Umbilical cord (tissue), 2 donors: ENCODE measurements around the gene TATDN2. TPM values are rescaled to one million over a fixed set of nuclear protein-coding genes. Genes with fewer than 3 reads are reported as not detected.
A peak's percentile ranks its signal among the peaks of the same experiment; 100 is the strongest.
"Not testable (repeated sequence)": the region's sequence is repeated elsewhere in the genome, so short reads cannot be mapped to it uniquely, and the experiment has no call there.

Source experiments
- DNase-seq: peaks from one replicate; pipeline ENCODE4 v3.0.0-alpha.2; 2015; ENCODE audit warnings: low spot score
- total RNA-seq: library from RNA; depleted of rRNA; stranded (reverse); fragments of >200 nt; gene quantifications from one replicate; pipeline ENCODE4 v1.2.3, GENCODE V29; 2014; ENCODE audit warnings: low replicate concordance; ENCODE audit not compliant: insufficient read depth

TATDN2 gene
- total RNA-seq, 1 donor from 2014 or later = 12.5 TPM

DNA sequence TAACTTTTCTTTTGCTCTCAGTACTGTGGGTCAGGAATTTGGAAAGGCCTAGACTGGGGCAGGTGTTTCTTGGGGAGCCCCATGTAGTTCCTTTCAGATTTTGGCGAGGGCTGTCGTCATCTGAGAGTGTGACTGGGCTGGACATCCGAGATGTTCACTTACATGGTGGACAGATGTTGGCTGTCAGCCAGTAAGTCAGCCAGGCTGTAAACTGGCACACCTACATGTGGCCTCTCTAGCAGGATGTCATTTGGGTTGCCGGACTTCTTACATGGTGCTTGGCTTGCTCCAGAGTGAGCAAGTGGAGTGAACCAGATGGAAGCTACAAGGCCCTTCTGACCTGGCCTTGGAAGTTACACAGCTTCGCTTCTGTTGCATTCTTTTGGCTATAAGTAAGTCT lies 20.7 kb downstream of the TATDN2 start:
- no peak for DNase-seq

DNA sequence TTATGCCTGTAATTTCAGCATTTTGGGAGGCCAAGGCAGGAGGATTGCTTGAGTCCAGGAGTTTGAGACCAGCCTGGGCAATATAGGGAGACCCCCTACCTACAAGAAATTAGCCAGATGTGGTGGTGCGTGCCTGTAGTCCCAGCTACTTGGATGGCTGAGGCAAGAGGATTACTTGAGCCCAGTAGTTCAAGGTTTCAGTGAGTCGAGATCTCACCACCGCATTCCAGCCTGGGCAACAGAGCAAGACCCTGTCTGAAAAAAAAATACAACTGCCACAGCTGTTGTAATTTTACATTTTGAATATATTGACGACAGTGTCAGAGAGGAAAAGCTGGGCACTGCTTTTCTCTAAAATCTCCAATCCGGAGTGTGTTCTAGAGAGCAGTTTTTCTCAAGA lies 21.2 kb downstream of the TATDN2 start:
- no peak for DNase-seq

DNA sequence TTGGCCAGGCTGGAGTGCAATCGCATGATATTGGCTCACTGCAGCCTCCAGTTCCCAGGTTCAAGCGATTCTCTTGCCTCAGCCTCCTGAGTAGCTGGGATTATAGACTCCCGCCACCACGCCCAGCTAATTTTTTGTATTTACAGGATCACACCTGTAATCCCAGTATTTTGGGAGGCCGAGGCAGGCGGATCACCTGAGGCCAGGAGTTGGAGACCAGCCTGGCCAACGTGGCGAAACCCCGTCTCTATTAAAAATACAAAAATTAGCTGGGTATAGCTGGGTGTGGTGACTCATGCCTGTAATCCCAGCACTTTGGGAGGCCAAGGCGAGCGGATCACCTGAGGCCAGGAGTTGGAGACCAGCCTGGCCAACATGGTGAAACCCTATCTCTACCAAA lies 24.2 kb downstream of the TATDN2 start:
- not testable (repeated sequence) for DNase-seq

DNA sequence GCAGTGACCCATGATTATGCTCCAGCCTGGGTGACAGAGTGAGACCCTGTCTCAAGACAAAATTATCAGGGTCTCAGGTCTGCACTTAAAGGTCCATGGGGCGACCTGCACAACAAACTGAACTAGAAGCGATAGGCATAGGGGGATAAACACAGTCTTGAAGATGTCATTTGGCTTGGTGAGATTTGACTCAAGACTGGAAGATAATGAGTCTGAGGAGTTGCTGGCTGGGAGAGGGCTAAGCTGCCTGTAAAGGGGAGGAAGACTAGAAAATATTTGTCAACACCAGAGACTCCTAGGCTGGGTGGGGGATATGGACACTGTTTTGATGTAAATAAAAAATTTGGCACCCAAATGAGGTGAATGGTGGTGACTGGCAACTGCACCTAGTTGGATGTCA lies 24.7 kb downstream of the TATDN2 start:
- DNase-seq = no peak

DNA sequence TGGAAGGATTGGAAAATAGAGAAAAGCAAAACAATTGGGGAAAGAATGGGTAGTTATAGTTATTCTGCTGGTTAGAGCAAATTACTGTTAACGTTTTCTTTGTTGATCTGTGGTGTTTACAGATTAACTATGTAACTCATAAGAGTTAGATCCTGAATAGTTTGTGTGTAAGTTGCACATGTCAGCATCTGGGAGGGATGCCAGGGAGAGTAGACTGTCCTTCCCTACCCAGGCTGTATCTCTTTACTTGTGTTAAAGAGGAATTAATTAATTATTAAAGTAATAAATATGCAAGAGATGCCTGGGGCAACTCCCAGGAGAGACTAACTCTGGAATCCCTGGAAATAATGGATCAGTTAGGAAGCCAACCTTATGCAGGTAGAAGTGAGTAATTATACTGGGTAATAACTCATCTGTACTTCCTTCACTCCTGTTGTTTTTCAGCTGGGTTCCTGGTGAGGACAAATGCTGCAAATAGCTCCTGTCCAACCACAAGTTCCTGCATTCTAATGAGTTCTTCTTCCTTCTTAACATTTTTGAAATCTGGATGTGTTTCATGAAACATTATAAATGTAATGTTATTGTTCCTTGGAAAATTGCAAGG lies 25.5 kb downstream of the TATDN2 start:
- DNase-seq = no peak

DNA sequence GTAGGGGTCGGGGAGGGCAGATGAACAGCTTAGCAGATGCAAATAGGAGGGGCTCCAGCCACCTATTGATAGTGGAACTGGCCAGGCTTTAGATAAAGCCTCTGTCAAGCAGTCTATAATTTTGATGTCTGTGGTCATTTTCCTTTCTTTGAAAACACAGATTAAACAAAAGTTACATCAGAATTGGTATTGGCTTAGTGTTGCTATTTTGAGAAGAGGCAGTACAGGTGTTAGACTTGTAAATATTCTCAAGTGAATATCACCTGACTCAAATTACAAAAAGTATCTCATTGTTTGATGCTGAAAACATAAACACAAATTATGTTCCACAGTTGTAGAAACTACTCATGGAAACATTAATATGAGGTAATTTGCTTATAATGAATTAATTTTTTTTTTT lies 26.3 kb downstream of the TATDN2 start:
- no peak for DNase-seq

DNA sequence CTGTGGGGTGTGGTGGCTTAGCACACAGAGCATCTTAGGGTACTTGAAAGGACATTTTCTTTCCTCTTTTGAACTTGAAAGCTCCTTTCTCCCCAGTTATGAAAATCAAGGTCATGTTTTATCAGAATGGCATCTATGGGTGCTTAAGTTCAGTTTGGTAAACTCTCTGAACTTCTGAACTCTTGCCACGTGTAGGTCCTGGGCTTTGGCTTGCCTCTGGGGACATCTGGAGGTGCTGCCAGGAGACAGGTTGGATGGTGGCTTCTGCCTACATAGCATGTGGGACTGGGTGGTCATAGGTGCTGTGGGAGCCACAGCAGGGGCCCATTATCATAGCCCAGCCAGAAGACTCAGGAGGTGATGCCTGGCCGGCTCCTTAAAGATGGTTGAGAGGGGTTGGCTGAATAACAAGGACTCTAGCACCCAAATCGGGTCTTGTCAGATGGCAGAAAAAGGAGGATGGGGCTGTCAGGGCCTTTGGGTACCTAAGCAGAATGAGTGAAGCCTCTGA lies 28.9 kb downstream of the TATDN2 start:
- DNase-seq = no peak

DNA sequence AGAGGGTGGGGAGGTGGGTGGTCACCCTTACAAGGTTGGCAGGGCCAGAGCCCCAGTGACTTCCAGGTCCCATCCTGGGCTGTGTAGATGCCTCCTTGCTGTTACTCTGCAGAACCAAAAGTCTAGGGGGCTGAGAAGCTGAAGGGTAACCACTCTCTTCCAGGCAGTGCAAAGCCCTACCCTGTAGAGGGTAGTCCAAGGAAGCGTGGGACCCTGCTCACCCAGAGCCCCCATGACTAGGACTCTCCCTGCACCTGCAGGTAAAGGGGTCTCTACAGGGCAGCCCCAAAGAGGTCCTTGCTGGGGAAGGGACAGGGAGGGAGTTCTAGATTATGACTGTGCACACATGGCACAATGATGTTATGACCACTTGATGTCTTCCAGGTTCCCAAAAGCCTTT lies 30.2 kb downstream of the TATDN2 start:
- DNase-seq = no peak

DNA sequence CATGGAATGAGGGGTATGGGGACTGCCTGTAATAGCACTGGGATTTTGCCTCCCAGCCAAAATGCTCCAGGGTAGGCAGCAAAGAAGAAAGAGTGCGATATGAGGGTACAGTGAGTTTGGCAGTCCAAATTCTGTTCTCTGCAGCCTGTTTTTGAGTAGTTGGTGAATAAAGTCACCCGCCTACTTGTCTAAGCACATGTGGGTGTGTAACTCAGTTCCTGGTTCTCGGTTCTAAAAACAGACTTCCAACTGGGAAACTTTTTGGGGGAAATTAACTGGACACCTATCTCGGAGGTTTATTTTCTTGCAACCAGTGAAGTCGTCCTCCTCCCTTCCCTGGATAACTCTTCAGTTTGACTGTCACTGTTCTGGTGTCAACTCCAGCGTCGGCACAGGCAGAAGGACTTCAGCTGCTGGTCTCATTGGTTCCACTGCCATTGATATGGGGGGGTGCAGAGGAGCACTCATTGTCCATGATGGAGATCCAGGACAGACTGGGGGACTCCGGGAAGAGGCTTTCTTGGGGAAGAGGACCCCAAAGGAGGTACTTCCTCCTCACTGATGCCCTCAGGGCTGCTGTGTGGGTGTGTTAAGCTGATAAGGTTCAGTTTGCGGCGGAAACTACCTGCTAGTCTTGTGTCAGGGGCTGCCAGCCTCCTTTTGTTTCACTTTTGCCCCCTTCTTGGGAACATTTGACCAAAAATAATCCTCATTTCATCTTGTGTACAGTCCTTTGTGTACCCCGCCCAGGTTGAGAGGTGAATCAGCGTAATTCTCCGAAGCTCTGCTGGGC lies 31.3 kb downstream of the TATDN2 start:
- DNase-seq = no peak

DNA sequence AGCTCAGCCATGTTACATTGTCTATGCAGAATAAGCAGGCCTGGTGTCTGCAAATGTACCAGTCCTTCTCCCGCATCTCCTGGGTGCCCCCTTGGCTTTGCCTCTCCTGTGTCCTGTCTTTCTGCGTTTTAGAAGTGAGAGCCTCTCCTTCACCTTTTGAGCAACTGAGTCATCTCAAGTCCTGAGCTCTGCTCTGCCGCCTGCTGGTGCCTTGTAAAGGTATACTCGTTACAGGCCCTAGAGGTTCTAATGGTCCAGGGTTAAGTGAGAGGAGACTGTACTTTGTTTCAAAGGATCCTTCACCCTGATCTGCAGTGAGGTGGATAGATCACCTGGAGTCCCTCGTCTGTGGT lies 31.9 kb downstream of the TATDN2 start:
- no peak for DNase-seq

DNA sequence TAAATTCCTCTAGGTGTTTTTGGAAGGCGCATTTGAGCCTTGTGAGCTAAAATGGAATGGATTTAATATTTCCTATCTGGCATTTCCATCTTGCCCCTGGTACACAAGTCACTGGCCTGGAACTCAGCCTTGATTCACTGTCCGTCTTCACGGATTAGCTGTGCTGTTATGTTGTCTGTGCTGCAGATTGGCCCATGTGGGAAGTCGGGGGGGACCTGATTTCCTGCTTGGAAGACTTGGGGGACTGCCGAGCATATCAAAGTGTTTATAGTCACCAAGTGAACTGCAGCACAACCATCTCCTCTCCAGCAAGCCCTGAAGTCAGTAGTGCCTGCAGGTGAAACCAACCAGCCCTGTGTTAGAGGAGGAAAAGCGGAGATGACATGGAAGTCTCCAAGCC lies 32.3 kb downstream of the TATDN2 start:
- no peak for DNase-seq

DNA sequence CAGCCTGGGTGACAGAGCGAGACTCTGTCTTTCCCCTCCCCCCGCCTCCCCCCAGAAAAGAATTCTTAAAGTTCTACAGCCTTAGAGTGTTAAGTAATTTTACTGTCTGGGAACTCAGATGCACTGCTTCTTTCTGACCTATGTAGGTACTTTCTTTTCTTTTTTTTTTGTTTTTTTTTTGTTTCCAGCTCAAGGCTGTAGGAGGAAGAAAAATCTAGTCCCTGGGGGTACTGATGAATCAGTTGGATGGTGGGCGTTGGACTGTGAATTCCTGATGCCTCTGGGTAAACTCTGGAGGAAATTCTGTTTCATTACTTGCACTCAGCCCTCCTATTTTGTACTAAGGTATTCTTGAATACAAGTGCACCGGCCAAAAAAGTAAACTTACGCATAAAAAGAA lies 33.7 kb downstream of the TATDN2 start:
- DNase-seq = no peak

DNA sequence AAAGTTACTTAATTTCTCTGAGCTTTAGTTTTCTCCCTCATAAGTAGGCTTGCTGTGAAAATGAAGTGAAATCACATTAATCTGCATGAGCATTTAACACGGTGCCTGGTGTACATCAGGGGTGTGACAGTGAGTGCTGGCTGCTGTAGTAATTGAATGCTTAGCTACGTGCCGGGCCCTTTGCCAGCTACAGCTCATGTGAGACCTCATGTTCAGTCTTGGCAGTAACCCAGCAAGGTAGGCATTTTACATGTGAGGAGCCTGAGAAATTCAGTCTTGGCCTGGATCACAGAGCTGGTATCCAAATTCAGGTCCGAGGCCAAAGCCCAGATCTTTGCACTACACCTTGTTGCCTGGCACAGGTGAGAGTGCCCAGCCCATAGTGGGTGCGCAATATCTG lies 35.4 kb downstream of the TATDN2 start:
- no peak for DNase-seq

DNA sequence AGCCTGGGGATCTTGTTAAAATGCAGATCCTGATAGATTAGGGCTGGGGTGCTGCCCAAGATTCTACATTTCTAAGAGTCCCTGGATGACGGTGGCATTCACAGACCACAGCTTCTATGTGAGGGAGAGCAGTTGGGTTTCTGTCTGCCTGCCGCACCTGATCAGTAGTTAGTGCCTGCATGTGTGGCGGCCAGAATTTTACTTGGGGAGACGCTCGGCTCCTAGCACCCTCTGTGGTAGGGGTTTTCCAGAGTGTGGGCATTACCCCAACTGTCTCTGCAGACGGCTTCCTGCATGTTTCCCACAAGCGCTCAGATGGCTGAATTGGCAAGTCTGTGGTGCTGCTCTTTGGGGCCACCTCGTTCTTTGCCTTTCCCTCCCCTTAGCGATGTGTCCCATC lies 36.2 kb downstream of the TATDN2 start:
- no peak for DNase-seq

DNA sequence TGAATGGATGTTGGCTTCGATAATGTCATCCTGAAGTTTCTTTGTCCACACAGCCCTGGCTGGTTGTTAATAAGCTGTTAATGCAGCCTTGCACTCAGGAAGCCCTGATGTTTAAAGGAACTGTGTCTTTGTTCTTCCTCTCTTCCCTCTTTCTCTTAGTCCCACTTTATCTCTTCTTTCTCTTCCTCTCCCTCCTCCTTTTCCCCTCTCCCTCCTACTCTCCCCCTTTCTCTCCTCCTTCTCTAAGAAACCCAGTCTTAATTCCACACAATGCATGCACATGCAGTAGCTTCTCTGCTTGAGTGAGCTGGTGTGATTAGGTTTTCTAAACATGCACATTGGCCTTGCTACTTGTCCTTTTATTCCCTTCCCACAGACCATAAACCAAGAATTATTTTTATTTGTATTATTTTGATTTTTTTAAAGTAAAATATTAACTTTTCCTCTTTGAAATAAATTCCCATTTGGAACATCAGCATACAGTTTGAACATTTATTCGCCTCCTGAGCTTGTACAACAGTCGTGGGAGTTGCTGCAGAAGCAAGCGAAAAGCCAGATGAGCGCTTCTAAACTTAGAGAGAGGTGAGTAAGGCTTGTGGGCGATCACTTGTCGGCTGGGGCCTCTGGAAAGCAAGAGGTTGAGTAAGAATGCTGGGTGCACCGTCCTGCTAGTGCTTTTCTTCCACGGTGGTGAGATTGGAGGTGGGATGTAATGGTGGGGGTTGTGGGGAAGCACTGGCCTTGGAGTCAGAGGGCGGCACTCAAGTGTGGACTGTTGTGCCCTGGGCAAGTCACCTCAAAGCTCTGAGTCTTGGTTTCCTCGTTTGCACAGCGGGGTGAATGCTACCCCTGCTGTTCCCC lies 37.2 kb downstream of the TATDN2 start:
- no peak for DNase-seq

DNA sequence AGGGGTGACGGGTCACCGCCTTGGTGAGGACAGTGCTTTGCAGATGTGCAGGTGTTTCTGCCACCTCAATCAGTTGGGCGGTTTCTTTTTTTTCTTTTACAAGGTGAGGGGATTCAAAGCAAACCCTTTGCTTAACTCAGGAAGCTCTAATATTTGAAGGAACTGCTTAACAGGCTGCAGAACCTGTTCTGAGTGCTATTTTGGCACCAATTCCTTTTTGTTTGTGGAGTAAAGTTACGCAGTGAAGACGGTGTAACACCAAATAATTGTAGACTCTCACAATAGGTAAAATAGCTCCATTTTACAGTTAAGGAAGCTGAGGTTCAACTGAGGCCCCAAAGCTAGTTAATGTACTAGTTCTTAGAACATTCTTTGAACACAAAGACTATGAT lies 37.9 kb downstream of the TATDN2 start:
- DNase-seq = no peak

DNA sequence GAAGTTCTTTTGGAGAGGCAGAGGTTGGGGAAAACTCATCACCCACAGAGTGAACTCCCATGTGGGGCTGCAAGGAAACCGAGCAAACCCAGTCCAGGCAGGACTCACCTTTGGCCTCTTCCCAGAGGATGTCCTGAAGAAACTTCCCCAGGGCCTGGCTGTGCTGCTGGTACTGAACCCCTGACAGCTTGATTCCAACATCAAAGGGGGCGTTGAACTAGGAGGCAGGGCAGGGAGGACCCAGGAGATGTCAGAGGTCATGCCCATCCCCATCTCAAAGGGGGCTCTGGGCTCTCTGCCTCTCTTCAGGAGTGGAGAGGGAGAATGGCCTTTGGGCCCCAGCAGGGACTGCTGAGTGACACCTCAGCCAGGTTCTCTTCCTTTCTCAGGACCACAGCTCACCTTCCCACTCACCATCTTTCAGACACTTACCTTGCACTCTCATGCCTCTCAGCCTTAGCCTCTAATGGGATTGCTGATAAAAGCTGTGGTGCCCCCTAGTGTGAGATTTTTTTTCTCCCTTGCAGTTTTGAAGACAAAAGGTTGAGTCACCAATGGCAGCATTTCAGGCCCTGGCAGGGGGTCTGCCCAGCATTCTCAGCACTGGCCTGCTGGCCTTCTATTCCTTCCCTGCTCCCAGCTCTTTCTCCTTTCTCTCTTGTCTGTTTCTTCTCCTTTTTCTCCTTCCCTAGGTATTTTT lies 38.5 kb downstream of the TATDN2 start:
- peak; percentile 33 for DNase-seq

DNA sequence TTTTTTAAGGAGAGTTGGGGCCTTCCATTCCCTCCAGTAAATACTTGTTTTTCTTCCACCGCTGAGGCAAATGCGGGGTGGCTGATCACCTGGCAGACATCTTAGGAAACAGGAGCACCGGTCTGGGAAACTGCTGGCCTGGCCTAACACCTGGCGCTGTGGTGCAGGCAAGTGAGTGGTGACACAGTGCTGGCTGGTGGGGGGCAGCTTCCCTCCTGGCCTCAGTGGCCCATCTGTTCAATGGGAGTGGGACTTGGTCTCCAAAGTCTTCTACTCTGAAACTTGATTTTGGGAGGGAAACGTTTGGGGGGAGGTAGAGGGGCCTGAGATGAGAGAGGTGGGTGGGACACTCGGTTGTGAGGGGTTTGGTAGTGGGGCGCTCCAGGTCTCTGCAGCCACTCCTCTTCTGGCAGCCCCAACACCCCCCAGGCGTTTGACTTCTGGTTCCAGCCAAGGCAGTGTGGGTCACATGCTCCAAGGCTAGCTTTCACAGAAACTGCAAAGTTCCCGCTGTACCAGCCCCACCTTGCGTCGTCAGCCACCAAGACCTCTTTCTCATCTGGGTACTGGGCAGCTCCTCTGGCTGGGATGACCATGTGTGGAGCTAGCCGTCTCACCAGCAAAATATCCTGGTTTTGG lies 39.8 kb downstream of the TATDN2 start:
- no peak for DNase-seq

DNA sequence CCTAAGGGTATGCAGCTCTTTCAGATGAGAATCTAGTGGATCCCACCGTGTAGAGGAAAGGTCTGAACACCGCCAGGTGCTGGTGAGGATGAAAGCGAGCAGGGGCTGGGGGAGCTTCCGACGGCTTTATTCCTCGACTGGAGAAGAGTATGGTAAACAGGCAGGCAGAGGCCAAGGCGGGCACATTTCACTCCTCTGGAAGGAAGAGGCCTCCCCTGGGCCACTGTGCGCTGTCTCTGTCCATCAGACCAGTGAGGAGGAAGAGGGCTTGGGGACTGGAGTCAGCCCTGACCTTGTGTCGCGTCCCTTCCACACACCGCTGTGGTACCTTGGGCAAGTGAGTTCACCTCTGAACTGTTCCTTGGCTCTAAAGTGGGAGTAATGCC lies 40.3 kb downstream of the TATDN2 start:
- DNase-seq = no peak

DNA sequence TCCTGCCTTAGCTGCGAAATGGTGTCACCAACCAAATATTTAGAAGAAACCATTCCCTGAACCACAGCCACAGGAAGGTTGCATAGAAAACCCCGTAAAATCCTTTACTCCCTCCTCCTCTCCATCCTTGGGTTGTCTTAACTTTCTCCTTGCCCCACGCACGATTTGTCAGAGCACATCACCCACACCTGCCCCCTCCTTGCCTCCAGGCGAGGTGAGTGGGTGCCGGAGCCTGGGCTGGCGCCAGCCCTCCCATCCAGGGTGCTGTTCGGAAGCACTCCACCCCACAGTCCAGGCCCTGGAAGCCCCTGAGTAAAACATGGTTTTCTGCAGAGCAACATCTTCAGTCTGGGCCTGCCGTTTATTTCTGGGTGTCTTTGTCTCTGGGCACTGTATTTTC lies 40.8 kb downstream of the TATDN2 start:
- no peak for DNase-seq

DNA sequence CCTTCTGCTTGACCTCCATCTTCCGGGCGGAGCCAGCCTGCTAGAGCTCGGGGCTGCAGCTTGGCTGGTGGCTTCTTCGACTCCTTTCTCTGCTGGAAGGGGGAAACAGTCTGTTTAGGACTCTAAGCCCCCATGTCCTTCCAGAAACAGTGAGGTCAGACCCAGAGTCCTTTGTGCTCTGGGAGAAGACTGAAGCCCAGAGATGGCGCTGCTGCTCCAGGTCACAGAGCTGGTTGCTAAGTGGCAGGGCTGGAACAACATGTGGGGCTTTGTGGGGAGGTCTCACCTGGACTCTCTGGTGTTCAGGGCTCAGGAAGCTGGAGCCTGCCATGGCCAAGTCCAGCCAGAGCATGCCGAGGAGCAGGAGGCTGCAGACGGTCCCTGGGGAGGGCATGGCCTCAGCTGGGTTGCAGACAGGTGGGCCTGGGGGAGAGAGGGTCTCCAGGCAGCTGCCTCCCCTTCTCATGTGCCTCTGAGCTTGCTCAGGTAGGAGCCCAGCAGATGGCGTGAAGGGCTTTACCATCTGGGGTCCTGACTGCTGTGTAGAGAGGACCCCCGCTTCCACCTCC lies 41.6 kb downstream of the TATDN2 start:
- no peak for DNase-seq
